Activated T-helper 1 cell treated with anti-CD3 and anti-CD28 coated beads, Interleukin-2, amount 50 U/mL, for 16 hours (primary cell): Measurements from ENCODE around the gene NMNAT3.
"Not testable (repeated sequence)": the region's sequence is repeated elsewhere in the genome, so short reads cannot be mapped to it uniquely, and the experiment has no call there.

Experiments
- DNase-seq, 2 donors: peaks; one replicate each; pipeline ENCODE4 v3.0.0-alpha.2; 2020; ENCODE audit warnings: low read depth in 1 of 2, low spot score in 1 of 2

Gene NMNAT3

DNA sequence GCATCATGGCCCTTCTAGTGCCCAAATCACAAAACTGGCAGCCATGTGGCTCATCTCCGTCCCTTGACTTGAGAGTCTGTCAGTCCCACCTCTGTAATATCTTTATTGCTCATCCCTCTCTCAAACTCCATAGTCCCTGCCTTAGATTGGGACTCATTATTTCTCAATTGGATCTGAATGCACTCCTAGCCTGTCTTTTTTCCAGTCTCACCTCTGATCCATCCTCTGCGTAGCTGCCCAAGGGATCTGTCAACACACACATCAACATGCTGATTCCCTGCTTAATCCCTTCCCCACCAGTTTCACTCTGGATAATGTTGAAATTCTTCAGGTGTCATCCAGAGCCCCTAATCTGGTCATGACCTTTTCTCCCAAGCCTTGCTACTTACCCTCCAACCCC lies 39.3 kb downstream of the NMNAT3 start:
- DNase-seq, result no peak

DNA sequence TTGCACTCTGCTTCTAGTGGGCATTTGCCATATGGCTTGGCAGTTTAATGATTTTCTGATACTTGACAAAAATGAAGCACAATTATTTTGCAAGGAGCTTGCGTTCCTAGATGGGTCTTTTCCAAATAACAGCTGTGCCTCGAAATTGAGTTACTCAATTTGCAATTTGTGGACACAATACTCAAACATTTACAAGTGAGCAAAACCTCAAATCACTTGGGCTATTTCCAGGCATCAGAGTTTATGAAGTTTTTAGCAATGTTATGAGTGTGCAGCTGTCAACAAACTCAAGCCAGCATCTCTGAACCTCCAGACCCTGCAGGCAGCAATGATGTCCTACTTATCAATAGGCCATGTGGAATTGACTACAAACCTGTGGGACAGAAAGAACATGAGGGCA lies 41.3 kb downstream of the NMNAT3 start:
- DNase-seq, result no peak

DNA sequence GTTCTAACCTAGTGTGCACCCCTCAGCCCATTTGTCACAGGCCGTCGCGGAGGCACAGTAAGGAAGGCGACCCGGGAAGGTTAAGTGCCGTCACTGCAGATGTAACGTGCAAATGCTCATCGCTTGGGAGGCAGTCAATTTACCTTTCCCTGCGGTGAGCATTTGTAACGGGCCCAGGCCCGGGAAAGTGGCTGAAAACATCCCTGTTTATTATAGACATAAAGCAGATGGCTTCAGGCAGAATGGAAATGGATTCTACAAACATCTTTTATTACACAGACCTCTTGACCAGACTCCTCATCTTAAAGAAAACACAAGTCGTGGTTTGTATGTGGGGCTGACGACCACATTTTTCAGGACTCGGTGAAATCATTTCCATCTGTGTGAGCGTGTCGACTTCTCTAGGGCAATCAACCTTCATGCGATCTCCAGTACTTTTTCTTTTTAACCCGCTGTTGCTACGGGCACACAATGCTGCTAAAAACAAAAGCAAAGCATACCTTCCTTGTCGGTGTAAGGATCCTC lies 43.6 kb downstream of the NMNAT3 start:
- no peak for DNase-seq

DNA sequence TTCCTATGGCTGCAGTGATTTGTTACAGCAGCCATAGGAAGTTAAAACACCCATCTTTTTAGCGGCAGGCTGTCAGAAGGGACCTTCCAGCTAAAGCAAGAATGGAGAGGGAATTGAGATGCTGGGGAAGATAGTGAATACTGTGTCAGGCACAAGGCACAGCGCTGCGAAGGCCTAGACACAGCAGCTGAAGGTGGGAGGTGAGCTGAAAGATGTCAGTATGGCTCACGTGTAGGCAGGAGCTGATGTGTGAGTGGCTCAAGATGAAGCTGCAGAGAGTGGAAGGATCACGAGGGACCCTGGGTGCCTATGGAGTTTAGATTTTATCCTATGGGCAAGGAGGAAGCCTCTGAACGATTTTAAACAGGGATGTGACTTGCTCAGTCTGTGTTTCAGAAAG lies 44.3 kb downstream of the NMNAT3 start:
- DNase-seq, result no peak

DNA sequence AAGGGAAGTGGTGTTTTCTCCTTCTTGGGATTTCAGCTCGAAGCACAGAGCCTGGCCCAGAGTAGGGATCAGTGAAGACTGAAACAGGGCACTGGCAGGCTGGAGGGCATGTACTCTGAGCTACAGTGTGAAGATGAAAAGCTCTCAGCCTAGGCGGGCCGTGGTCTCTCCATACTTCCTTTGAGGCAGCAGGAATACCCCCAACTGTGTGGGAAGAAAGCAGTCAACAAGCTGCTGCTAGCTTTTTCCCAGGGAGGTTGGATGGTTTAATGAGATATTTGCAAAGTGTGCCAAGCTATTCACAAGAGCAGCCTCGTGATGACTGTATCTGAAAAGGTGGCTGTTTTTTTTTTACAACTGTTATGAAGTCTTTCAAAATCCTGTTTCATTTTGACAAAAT lies 47.2 kb downstream of the NMNAT3 start:
- no peak for DNase-seq

GRCh38 chr3:139629033-139629432 lies 48.7 kb downstream of the NMNAT3 start:
- DNase-seq, result no peak

DNA sequence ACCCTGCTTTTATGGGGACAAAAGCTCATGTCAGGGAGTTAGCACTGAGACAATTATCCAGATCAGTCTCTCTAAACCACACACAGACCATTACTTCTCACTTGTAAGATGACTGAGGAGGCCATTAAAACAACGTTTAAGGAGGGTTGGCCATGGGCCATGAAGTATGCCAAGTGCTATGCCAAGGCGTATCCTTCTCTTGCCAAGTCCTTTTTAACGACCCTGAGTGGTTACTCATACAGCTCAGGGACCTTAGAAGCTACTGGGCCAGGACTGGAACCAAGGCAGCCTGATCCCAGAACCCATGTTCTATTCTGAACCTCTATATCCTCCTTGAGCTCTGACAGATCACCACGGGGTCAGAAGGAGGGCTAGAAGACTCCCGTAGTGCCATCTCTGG lies 50.0 kb downstream of the NMNAT3 start:
- DNase-seq, result no peak

- no peak for DNase-seq
These were observed 57.3 kb downstream of the NMNAT3 start for GRCh38 chr3:139620438-139620837.

GRCh38 chr3:139619484-139619883 lies 58.3 kb downstream of the NMNAT3 start:
- DNase-seq, result no peak

DNA sequence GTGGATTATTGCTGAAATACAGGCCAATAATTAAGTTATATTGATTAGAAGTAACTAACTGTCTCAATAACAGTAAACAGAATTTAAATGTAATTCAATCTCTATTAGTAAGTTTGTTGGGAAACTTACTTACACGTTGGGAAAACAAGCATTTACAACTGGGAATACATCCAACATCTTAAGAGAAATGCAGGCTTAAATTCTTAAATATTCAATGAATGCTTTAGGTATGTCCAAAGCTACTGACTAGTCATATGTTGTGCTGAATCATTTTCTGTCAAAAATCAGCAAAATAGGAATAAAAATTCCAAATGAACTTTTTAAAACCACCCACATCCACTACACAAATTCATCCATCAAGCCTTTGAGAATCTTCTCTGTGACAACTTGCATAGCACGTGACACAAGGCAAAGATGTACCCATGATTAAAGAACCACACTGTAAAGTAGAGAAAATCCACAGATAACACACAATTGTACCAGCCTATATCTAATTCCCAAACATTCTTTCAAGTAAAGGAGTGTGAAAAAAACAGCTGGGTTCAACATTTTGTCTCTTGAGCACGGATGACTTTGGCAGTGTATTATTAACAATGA lies 60.0 kb downstream of the NMNAT3 start:
- no peak for DNase-seq

DNA sequence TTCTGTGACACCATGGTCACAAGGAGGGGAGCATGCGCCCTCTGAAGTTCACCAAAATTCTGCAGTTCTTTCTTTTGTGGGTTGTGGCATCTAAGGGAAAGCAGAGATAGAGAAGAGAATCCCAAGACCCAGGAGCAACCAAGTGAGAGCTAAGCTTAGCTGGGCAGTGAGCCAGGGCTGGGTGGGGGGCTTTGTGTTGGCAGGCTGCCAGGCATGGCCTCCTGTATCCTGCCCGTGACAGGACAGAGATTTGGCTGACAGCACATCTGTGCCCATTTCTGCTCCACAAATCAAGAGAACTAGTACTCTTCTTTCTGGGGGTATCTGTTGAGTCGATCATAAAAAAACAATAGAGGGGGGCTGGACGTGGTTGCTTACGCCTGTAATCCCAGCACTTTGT lies 66.2 kb downstream of the NMNAT3 start:
- no peak for DNase-seq

DNA sequence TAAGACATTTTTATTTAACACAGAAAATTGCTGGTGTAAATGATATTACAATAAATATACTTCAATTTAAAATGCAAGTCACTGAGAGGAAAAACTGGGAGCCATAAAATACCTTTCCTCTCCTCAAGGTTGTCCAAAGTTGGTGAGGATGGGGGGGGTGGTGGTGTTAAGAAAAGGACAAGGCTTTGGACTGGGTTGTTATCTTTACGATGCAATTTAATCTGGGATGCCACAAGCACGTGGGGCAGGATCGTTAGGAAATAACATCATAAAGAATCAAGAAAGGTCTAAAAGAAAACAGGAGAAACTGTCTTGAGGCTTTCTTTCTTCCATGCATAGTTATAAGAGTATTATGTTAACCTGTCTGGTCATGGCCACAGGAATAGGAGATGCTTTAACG lies 66.9 kb downstream of the NMNAT3 start:
- DNase-seq, result no peak

GRCh38 chr3:139608924-139609323 lies 68.8 kb downstream of the NMNAT3 start:
- no peak for DNase-seq

GRCh38 chr3:139608108-139608380 lies 69.7 kb downstream of the NMNAT3 start:
- no peak for DNase-seq

GRCh38 chr3:139607257-139608107 lies 70.3 kb downstream of the NMNAT3 start:
- DNase-seq, result no peak

DNA sequence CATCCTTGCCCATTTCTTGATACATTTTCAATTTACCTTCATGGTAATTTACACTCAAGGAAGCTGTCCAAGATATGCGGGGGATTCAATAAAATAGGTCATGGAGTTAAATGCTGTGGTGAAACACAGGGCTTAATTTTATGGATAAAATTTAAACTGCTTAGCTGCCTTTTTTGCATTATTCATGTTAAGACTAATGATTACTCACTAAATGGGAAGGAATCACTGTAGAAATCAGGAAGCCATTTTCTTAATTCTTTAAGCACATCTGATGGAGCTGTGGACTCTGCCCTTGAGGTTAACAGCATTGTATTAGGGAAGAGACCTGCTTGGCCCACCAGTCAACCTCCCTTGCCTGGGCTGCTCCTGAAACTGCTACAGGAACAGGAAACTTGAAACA lies 75.8 kb downstream of the NMNAT3 start:
- DNase-seq, result no peak

GRCh38 chr3:139601191-139601961 lies 76.4 kb downstream of the NMNAT3 start:
- no peak for DNase-seq

DNA sequence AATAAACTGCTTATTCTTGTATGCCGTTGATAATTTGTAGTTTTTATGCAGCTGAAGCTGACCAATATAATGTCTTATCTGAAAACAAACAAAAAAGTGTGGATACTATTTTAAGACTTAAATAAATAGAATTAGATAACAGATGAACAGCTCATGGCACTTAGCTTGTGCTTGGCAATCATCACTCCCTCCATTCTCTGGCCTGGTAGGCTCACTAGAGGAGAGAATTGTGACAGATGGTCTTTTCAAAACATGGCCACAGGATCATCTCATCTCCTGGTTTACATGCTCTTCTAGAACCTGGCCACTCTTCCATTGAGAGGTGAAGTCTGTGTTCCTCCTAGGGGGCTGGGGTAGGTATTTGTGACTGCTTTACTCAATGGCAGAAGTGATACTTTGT lies 79.8 kb downstream of the NMNAT3 start:
- no peak for DNase-seq

GRCh38 chr3:139591186-139591585 lies 86.6 kb downstream of the NMNAT3 start:
- not testable (repeated sequence) for DNase-seq

DNA sequence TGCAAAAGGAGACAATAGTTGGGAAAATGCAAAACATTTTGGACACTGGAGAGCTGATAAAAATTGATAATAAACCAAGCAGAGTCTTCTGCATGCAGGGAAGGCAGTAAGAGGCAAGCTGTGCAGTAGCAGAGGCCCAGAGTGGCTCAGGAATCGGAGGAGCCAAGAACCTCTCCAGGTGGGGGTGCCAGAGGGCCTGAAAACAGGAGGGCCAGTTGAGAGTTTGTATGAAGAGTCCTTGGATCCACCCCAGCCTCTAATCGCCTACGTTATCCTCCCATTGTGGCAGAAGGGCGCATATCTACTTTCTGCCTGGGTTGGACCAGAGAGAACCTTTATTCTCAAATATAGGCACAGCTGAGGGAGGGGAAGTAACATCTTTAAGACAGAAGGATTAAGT lies 89.3 kb downstream of the NMNAT3 start:
- DNase-seq, result no peak

DNA sequence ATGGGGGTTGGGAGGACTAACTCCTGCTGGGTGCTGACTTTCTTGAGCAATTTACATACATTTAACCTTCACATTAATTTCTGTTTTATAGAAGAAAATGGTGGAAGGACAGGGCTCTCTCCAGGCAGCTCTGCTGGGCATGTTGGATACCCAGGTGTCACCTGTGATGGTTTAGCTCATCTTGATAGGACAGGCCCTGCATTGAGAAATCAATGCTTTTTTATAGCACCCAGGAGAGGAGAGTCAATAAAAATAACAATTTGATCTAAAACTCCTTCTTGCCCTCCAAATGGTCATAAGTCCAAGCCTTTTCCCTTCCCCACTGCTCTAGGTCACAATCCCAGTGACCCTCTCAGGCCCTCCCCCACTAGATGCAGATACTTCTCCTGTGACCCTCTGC lies 90.0 kb downstream of the NMNAT3 start:
- DNase-seq, result no peak

DNA sequence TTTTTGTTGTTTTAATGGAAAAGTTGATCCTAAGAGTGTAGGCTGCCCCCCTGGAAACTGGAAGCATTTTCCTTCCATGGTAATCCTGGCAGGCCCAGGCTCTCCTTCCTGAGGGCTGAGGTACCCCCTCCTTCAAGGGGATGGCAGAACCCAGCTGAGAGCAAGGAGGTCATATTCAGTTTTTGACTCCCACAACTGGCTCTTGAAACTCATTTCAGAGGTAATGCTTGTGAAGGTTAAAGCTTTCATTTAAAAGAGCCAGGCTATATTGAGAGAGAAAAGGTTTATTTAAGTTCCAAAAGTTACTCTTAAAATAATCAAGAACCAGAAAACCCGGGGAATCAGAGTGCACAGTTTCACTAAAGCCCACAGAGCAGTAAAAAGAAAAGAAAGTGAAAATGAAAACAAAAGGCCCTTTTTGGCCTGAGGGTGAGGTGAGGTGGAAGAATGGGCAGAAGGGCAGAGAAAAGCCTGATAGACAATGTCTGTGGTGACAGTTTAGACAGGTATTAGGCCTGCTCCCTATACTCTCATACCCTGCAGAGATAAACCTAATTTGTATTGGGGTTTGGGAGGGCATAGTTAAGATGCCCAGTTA lies 91.3 kb downstream of the NMNAT3 start:
- DNase-seq, result no peak
